Measurements from ENCODE around the gene AIFM3.

- TF ChIP-seq CTCF (IDR thresholded peaks at IDR 0.05) (no peak), POLR2A (IDR thresholded peaks at IDR 0.05) (no peak), POLR2AphosphoS5 (IDR thresholded peaks at IDR 0.05) (no peak), EP300 (IDR thresholded peaks at IDR 0.05; ENCODE audit: low read depth) (no peak)
These were observed 44.8 kb upstream of the AIFM3 start for GRCh38 chr22:20922141-20922751.

Measured in transverse colon (tissue), 4 donors.